ENCODE results near the gene LZTS2. TPM values are rescaled to one million over a fixed set of nuclear protein-coding genes. Genes with fewer than 3 reads are reported as not detected.

LZTS2 gene
- total RNA-seq, 6 experiments from 2014 or later: 5.6 to 17.5 (median 11.0) TPM

GRCh38 chr10:101007099-101007711 lies 7.6 kb downstream of the LZTS2 start:
- 49% methylated on average over 2 of the region's 11 CpGs for WGBS (ENCODE audit: insufficient coverage, low coverage, low lambda C conversion rate, missing lambda C conversion rate)
- TF ChIP-seq POLR2A (IDR thresholded peaks at IDR 0.05): no peak
- TF ChIP-seq CTCF (IDR thresholded peaks at IDR 0.05): no peak
- ATAC-seq: no peak

GRCh38 chr10:101007915-101008822 lies 8.6 kb downstream of the LZTS2 start:
- TF ChIP-seq POLR2A (IDR thresholded peaks at IDR 0.05): no peak
- no peak for TF ChIP-seq CTCF (IDR thresholded peaks at IDR 0.05)
- no peak for ATAC-seq
- H3K9me3 ChIP-seq: no peaks in the 10 kb centered on the region
- H3K27ac ChIP-seq: no peak overlapping the region
- 46% methylated on average over 6 of the region's 13 CpGs for WGBS (ENCODE audit: insufficient coverage, low coverage, low lambda C conversion rate, missing lambda C conversion rate)
- intact Hi-C loops (cut with DNase I): loop anchor here in 1 of 2 donors (10.0 kb wide), 1 partner anchor 343 kb away; no protein-coding TSS in a partner anchor
- DNase-seq: no peak
- H3K4me3 ChIP-seq: no peak overlapping the region
- no peaks in the 10 kb centered on the region for H3K36me3 ChIP-seq
- H3K4me1 ChIP-seq: peaks cover 0 to 5% (median 0%) of the 10 kb centered on the region in 4 donors
- no peaks in the 10 kb centered on the region for H3K27me3 ChIP-seq

More at GRCh38 chr10:101007099-101007711, 7.6 kb downstream of the LZTS2 start:
- DNase-seq: no peak
- no peaks in the 10 kb centered on the region for H3K27me3 ChIP-seq
- no peaks in the 10 kb centered on the region for H3K36me3 ChIP-seq
- intact Hi-C loops (cut with DNase I): loop anchor here in 1 of 2 donors (10.0 kb wide), 1 partner anchor 342 kb away; no protein-coding TSS in a partner anchor
- no peaks in the 10 kb centered on the region for H3K4me1 ChIP-seq
- H3K9me3 ChIP-seq: no peaks in the 10 kb centered on the region
- H3K4me3 ChIP-seq: no peak overlapping the region
- H3K27ac ChIP-seq: no peak overlapping the region

- no peak overlapping the region for H3K4me3 ChIP-seq
- no peaks in the 10 kb centered on the region for H3K9me3 ChIP-seq
- ATAC-seq (no peak), DNase-seq (no peak)
- H3K36me3 ChIP-seq: no peaks in the 10 kb centered on the region
- no peaks in the 10 kb centered on the region for H3K27me3 ChIP-seq
- TF ChIP-seq CTCF (IDR thresholded peaks at IDR 0.05) (no peak), POLR2A (IDR thresholded peaks at IDR 0.05) (no peak)
- 80% methylated on average over 1 of the region's 6 CpGs for WGBS (ENCODE audit: insufficient coverage, low coverage, low lambda C conversion rate, missing lambda C conversion rate)
- peaks cover 0 to 5% (median 2%) of the 10 kb centered on the region in 4 donors for H3K4me1 ChIP-seq
- intact Hi-C loops (cut with DNase I): loop anchor here in 1 of 2 donors (10.0 kb wide), 1 partner anchor 344 kb away; no protein-coding TSS in a partner anchor
- no peak overlapping the region for H3K27ac ChIP-seq
Observed at GRCh38 chr10:101008823-101009423, 9.3 kb downstream of the LZTS2 start.

GRCh38 chr10:101010329-101010728 lies 10.7 kb downstream of the LZTS2 start:
- Histone ChIP-seq H3K4me3 (no peak overlapping the region), H3K27ac (no peak overlapping the region), H3K36me3 (no peaks in the 10 kb centered on the region), H3K4me1 (peaks cover 0 to 5% (median 2%) of the 10 kb centered on the region in 4 donors), H3K27me3 (no peaks in the 10 kb centered on the region), H3K9me3 (no peaks in the 10 kb centered on the region)
- ATAC-seq (no peak), DNase-seq (no peak)
- WGBS (ENCODE audit: insufficient coverage, low coverage, low lambda C conversion rate, missing lambda C conversion rate): 50% methylated on average over 1 of the region's 22 CpGs
- intact Hi-C loops (cut with DNase I): no loop called here
- TF ChIP-seq POLR2A (IDR thresholded peaks at IDR 0.05) (no peak), CTCF (IDR thresholded peaks at IDR 0.05) (no peak)

Measured in right lobe of liver (tissue), 6 donors.